Hepatocyte (in vitro differentiated cells): ENCODE measurements around the gene IGSF9. TPM values are rescaled to one million over a fixed set of nuclear protein-coding genes. Genes with fewer than 3 reads are reported as not detected.

Source experiments
- DNase-seq: peaks from one replicate; pipeline ENCODE4 v3.0.0-alpha.2; 2016; ENCODE audit warnings: low spot score
- H2AFZ ChIP-seq: fragments of 200-600 bp; sonication (generic); 2 replicates; pipeline ENCODE4 v1.6.0; 2016; ENCODE audit warnings: antibody characterized with exemption, mild to moderate bottlenecking
- H3K27ac ChIP-seq: fragments of 200-600 bp; sonication (generic); 2 replicates; pipeline ENCODE4 v1.5.1; 2016; ENCODE audit warnings: mild to moderate bottlenecking
- H3K27me3 ChIP-seq: fragments of 200-600 bp; sonication (generic); 2 replicates; pipeline ENCODE4 v1.6.1; 2016
- H3K36me3 ChIP-seq: fragments of 200-600 bp; sonication (generic); replicated peaks from 2 replicates; pipeline ENCODE4 v1.5.1; 2016; ENCODE audit warnings: low read depth; ENCODE audit not compliant: insufficient read depth
- H3K4me1 ChIP-seq: fragments of 200-600 bp; sonication (generic); 2 replicates; pipeline ENCODE4 v1.5.1; 2016; ENCODE audit warnings: mild to moderate bottlenecking, moderate library complexity; ENCODE audit not compliant: insufficient read depth
- H3K4me2 ChIP-seq: fragments of 200-600 bp; sonication (generic); 2 replicates; pipeline ENCODE4 v1.6.0; 2016
- H3K4me3 ChIP-seq: fragments of 200-600 bp; sonication (generic); 2 replicates; pipeline ENCODE4 v1.5.1; 2016; ENCODE audit warnings: mild to moderate bottlenecking
- H3K79me2 ChIP-seq: fragments of 200-600 bp; sonication (generic); 2 replicates; pipeline ENCODE4 v1.6.0; 2017; ENCODE audit warnings: mild to moderate bottlenecking
- H3K9me2 ChIP-seq: fragments of 200-600 bp; sonication (generic); replicated peaks from 2 replicates; pipeline ENCODE4 v1.6.0; 2017; ENCODE audit warnings: mild to moderate bottlenecking; ENCODE audit not compliant: insufficient read depth
- H3K9me3 ChIP-seq: fragments of 200-600 bp; sonication (generic); 2 replicates; pipeline ENCODE4 v1.5.1; 2016; ENCODE audit warnings: low read depth, mild to moderate bottlenecking
- H4K20me1 ChIP-seq: fragments of 200-600 bp; sonication (generic); 2 replicates; pipeline ENCODE4 v1.6.0; 2016; ENCODE audit warnings: mild to moderate bottlenecking; ENCODE audit not compliant: insufficient read depth, poor library complexity, severe bottlenecking
- EZH2 ChIP-seq: fragments of 200-600 bp; sonication (generic); IDR thresholded peaks from 2 replicates; pipeline ENCODE4 v1.6.1; 2016; ENCODE audit warnings: antibody characterized with exemption, mild to moderate bottlenecking, borderline replicate concordance
- EZH2phosphoT487 ChIP-seq: fragments of 200-600 bp; sonication (generic); IDR thresholded peaks from one replicate; pipeline ENCODE4 v1.6.1; 2018; ENCODE audit warnings: antibody characterized with exemption, mild to moderate bottlenecking, low read depth, moderate library complexity; ENCODE audit not compliant: unreplicated experiment, severe bottlenecking
- WGBS: methylation state at CpG from one replicate; pipeline ENCODE4 v1.1.6; 2016; ENCODE audit warnings: low lambda C conversion rate; ENCODE audit errors: missing lambda C conversion rate; 5-methylcytosine and 5-hydroxymethylcytosine counted together
- polyA plus RNA-seq: library from polyadenylated mRNA; unstranded; fragments of >200 nt; fragmentation: Nextera tagmentation; extraction: Ambion mirVana; gene quantifications from 2 replicates; pipeline ENCODE4 v1.2.1, GENCODE V29; 2016
- total RNA-seq: library from RNA; depleted of rRNA; stranded (reverse); fragments of >200 nt; gene quantifications from 2 replicates; pipeline ENCODE4 v1.2.3, GENCODE V29; 2014
- TF ChIP-seq, protein P1 (sequence below): fragments of 200-600 bp; sonication (generic); IDR thresholded peaks from 2 replicates; pipeline ENCODE4 v1.5.1; 2016; ENCODE audit warnings: antibody characterized with exemption, mild to moderate bottlenecking; ENCODE audit not compliant: poor library complexity

The IGSF9 gene
- total and polyA plus RNA-seq, 2 experiments from 2014 or later = 8.2 to 22.5 TPM

DNA sequence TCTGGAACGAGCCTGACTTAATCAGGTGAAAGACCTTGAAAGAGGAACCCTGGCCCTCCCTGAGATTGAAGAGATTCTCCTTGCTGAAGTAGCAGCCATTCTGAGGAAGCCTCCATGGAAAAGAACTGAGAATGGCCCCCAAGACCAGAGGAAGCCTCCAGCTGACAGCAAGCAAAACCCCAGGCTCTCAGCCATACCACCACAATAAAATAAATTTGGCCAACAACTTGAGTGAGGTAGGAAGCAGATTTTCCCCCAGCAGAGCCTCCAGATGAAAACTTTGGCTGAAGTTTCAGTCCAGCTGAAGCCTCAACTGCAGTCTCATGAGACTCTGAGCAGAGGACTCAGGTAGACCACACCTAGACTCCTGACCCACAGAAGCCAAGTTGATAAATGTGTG is 42.6 kb upstream of the IGSF9 start:
- H3K9me2 ChIP-seq = no peaks in the 10 kb centered on the region
- H3K9me3 ChIP-seq = no peaks in the 10 kb centered on the region
- no peaks in the 10 kb centered on the region for H3K36me3 ChIP-seq
- H3K79me2 ChIP-seq = no peaks in the 10 kb centered on the region
- no peak overlapping the region for H3K4me2 ChIP-seq
- no peak overlapping the region for H3K27ac ChIP-seq
- H4K20me1 ChIP-seq = no peaks in the 10 kb centered on the region
- H2AFZ ChIP-seq = no peak overlapping the region
- no peaks in the 10 kb centered on the region for H3K4me1 ChIP-seq
- no peaks in the 10 kb centered on the region for H3K27me3 ChIP-seq
- TF ChIP-seq, protein P1, sequence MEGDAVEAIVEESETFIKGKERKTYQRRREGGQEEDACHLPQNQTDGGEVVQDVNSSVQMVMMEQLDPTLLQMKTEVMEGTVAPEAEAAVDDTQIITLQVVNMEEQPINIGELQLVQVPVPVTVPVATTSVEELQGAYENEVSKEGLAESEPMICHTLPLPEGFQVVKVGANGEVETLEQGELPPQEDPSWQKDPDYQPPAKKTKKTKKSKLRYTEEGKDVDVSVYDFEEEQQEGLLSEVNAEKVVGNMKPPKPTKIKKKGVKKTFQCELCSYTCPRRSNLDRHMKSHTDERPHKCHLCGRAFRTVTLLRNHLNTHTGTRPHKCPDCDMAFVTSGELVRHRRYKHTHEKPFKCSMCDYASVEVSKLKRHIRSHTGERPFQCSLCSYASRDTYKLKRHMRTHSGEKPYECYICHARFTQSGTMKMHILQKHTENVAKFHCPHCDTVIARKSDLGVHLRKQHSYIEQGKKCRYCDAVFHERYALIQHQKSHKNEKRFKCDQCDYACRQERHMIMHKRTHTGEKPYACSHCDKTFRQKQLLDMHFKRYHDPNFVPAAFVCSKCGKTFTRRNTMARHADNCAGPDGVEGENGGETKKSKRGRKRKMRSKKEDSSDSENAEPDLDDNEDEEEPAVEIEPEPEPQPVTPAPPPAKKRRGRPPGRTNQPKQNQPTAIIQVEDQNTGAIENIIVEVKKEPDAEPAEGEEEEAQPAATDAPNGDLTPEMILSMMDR = no peak
- TF ChIP-seq EZH2 (no peak), EZH2phosphoT487 (no peak)
- DNase-seq = no peak
- H3K4me3 ChIP-seq = no peak overlapping the region
- WGBS = 76% methylated on average over 1 of the region's 1 CpG

DNA sequence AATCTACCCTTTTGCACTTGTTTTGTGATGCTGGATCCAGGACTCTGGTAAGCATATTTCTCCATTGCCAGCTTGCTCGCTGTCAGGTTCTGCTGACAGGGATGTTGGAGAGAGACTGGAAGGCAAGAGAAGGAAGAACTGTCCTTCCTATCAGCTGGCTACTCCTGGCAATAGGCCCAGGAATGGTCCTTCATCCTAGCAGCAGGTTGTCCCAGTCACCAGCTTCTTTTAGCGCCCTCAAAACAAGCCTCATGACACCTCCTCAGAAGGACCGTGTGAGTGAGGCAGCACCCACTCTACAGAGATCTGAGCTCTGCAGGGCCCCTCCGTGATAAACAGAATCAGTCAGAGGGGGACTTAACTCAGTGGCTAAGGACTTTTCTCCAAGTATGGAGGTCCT is 41.8 kb upstream of the IGSF9 start:
- H3K9me2 ChIP-seq = no peaks in the 10 kb centered on the region
- no peak for DNase-seq
- no peak overlapping the region for H3K4me2 ChIP-seq
- H3K4me3 ChIP-seq = no peak overlapping the region
- no peaks in the 10 kb centered on the region for H3K4me1 ChIP-seq
- WGBS = 70% methylated on average over 4 of the region's 4 CpGs
- no peaks in the 10 kb centered on the region for H3K36me3 ChIP-seq
- no peaks in the 10 kb centered on the region for H4K20me1 ChIP-seq
- H3K27ac ChIP-seq = no peak overlapping the region
- TF ChIP-seq EZH2phosphoT487 (no peak), EZH2 (no peak)
- TF ChIP-seq, protein P1 = no peak
- no peaks in the 10 kb centered on the region for H3K27me3 ChIP-seq
- H2AFZ ChIP-seq = no peak overlapping the region
- H3K9me3 ChIP-seq = no peaks in the 10 kb centered on the region
- H3K79me2 ChIP-seq = no peaks in the 10 kb centered on the region

DNA sequence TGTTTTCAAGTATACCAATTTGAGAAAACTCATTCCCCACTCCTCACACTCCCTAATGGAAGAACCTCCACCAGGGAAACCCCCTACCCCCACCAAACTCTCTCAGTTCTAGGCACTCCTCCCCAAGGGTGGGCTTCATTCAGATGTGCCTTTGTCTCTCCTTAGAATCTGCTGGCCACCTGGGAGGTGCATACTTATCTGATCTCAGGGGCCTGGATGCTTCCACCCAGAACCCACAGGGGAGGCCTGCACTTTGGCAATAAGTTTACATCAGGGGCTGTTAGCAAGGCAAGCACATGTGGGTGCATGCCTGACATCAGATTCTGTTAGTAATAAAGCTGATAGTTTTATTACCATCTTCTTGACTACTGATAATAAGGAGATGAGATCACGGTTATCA is 41.1 kb upstream of the IGSF9 start:
- Histone ChIP-seq H3K4me1 (no peaks in the 10 kb centered on the region), H4K20me1 (no peaks in the 10 kb centered on the region), H3K9me3 (no peaks in the 10 kb centered on the region), H3K79me2 (no peaks in the 10 kb centered on the region), H3K4me3 (no peak overlapping the region), H3K27ac (no peak overlapping the region), H3K27me3 (no peaks in the 10 kb centered on the region), H3K9me2 (no peaks in the 10 kb centered on the region), H3K36me3 (no peaks in the 10 kb centered on the region), H2AFZ (no peak overlapping the region), H3K4me2 (no peak overlapping the region)
- DNase-seq = no peak
- TF ChIP-seq, protein P1 = no peak
- TF ChIP-seq EZH2phosphoT487 = no peak
- TF ChIP-seq EZH2 = no peak
- 63% methylated on average over 1 of the region's 1 CpG for WGBS

DNA sequence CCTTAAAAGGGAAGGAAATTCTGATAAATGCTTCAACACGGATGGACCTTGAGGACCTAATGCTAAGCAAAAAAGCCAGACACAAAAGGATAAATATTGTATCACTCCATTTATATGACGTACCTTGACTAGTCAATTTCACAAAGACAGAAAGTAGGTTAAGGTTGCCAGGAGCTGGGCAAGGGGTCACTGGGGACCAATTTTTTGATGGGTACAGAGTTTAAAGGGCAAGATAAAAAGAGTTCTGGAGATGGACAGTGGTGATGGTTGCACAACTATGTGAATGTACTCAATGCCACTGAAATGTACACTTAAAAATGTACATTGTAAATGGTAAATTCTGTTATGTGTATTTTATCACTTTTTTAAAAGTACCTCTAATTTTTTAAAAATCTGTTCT is 40.7 kb upstream of the IGSF9 start:
- H3K4me2 ChIP-seq = no peak overlapping the region
- no peak overlapping the region for H3K4me3 ChIP-seq
- no peak overlapping the region for H3K27ac ChIP-seq
- H3K9me3 ChIP-seq = no peaks in the 10 kb centered on the region
- no peaks in the 10 kb centered on the region for H3K79me2 ChIP-seq
- no peaks in the 10 kb centered on the region for H3K27me3 ChIP-seq
- DNase-seq = no peak
- H3K36me3 ChIP-seq = no peaks in the 10 kb centered on the region
- H3K9me2 ChIP-seq = no peaks in the 10 kb centered on the region
- H2AFZ ChIP-seq = no peak overlapping the region
- TF ChIP-seq, protein P1 = no peak
- TF ChIP-seq EZH2phosphoT487 (no peak), EZH2 (no peak)
- H4K20me1 ChIP-seq = no peaks in the 10 kb centered on the region
- H3K4me1 ChIP-seq = no peaks in the 10 kb centered on the region
- 94% methylated on average over 2 of the region's 2 CpGs for WGBS
